Esophagus muscularis mucosa (tissue), 4 donors: Measurements from ENCODE around the gene RAB7B. TPM values are rescaled to one million over a fixed set of nuclear protein-coding genes. Genes with fewer than 3 reads are reported as not detected.
A peak's percentile ranks its signal among the peaks of the same experiment; 100 is the strongest.

Experiments
- DNase-seq: peaks from one replicate; pipeline ENCODE4 v3.0.0-alpha.2; 2017; ENCODE audit errors: extremely low spot score
- H3K27ac ChIP-seq, 4 donors: fragments of 200-600 bp; sonication (generic); replicated peaks in 1 of 4; 1 replicate in 3 of 4; 2 replicates in 1 of 4; pipeline ENCODE4 v1.5.1; 2016 to 2019; ENCODE audit warnings: mild to moderate bottlenecking in 1 of 4
- H3K27me3 ChIP-seq, 4 donors: fragments of 200-600 bp; sonication (generic); one replicate each; pipeline versions ENCODE4 v1.5.1 to v1.6.0; 2016 to 2019
- H3K36me3 ChIP-seq, 4 donors: fragments of 200-600 bp; sonication (generic); one replicate each; pipeline ENCODE4 v1.5.1; 2016 to 2019
- H3K4me1 ChIP-seq, 4 donors: fragments of 200-600 bp; sonication (generic); one replicate each; pipeline ENCODE4 v1.5.1; 2016 to 2019
- H3K4me3 ChIP-seq, 4 donors: fragments of 200-600 bp; sonication (generic); 1 replicate in 2 of 4; 2 replicates in 2 of 4; pipeline ENCODE4 v1.5.1; 2016 to 2019; ENCODE audit warnings: mild to moderate bottlenecking in 4 of 4, moderate library complexity in 1 of 4
- H3K9me3 ChIP-seq, 4 donors: fragments of 200-600 bp; sonication (generic); 1 replicate in 3 of 4; 2 replicates in 1 of 4; pipeline ENCODE4 v1.5.1; 2016 to 2019
- EP300 ChIP-seq: sonication (generic); formaldehyde crosslinking; IDR thresholded peaks from one replicate; pipeline ENCODE4 v1.6.1; 2017; ENCODE audit warnings: antibody characterized with exemption
- POLR2A ChIP-seq: fragments of 450-650 bp; IDR thresholded peaks from one replicate; pipeline ENCODE4 v1.6.1; 2017; ENCODE audit warnings: antibody characterized with exemption, moderate library complexity, mild to moderate bottlenecking, low read depth
- POLR2AphosphoS5 ChIP-seq, 2 donors: sonication (generic); formaldehyde crosslinking; IDR thresholded peaks; one replicate each; pipeline ENCODE4 v1.6.1; 2017; ENCODE audit warnings: antibody characterized with exemption in 2 of 2
- WGBS: methylation state at CpG from one replicate; pipeline ENCODE4 v1.1.5; 2018; 5-methylcytosine and 5-hydroxymethylcytosine counted together
- intact Hi-C: fragments of 100-400 bp; cut with DNase I; formaldehyde crosslinking; loops from one replicate; pipeline ENCODE4 v1.15.1; 2023
- total RNA-seq, 4 donors: library from RNA; depleted of rRNA; stranded (reverse); fragments of >200 nt; gene quantifications; one replicate each; pipeline versions ENCODE4 v1.1.0 to v1.2.1, GENCODE V29; 2016
- TF ChIP-seq, protein P1 (sequence below), 3 experiments: fragments of 200-600 bp in 2 of 3; fragments of 450-650 bp in 1 of 3; sonication (generic) in 2 of 3; IDR thresholded peaks; one replicate each; pipeline ENCODE4 v1.5.1; 2017 to 2019; ENCODE audit warnings: antibody characterized with exemption in 3 of 3, mild to moderate bottlenecking in 2 of 3, moderate library complexity in 1 of 3

Gene RAB7B
- total RNA-seq, 4 donors from 2014 or later, result 0.32 to 2.5 (median 1.8) TPM

GRCh38 chr1:205983925-205984725 is 19.1 kb downstream of the RAB7B start:
- TF ChIP-seq EP300, result no peak
- no peak for TF ChIP-seq POLR2A
- TF ChIP-seq POLR2AphosphoS5 (IDR thresholded peaks at IDR 0.05), result no peak
- TF ChIP-seq, protein P1, sequence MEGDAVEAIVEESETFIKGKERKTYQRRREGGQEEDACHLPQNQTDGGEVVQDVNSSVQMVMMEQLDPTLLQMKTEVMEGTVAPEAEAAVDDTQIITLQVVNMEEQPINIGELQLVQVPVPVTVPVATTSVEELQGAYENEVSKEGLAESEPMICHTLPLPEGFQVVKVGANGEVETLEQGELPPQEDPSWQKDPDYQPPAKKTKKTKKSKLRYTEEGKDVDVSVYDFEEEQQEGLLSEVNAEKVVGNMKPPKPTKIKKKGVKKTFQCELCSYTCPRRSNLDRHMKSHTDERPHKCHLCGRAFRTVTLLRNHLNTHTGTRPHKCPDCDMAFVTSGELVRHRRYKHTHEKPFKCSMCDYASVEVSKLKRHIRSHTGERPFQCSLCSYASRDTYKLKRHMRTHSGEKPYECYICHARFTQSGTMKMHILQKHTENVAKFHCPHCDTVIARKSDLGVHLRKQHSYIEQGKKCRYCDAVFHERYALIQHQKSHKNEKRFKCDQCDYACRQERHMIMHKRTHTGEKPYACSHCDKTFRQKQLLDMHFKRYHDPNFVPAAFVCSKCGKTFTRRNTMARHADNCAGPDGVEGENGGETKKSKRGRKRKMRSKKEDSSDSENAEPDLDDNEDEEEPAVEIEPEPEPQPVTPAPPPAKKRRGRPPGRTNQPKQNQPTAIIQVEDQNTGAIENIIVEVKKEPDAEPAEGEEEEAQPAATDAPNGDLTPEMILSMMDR (IDR thresholded peaks at IDR 0.05), result peak; percentile 42 to 63 (median 56)
- intact Hi-C loops, result loop anchor here (5.0 kb wide), 1 partner anchor 123 kb away; no protein-coding TSS in a partner anchor
- no peak for DNase-seq
- Histone ChIP-seq H3K9me3 (no peaks in the 10 kb centered on the region), H3K27me3 (no peaks in the 10 kb centered on the region), H3K4me3 (no peak overlapping the region), H3K27ac (no peak overlapping the region), H3K36me3 (peaks cover 0 to 2% (median 0%) of the 10 kb centered on the region in 4 donors), H3K4me1 (peaks cover 3 to 25% (median 16%) of the 10 kb centered on the region in 4 donors)
- 48% methylated on average over 14 of the region's 14 CpGs for WGBS

DNA sequence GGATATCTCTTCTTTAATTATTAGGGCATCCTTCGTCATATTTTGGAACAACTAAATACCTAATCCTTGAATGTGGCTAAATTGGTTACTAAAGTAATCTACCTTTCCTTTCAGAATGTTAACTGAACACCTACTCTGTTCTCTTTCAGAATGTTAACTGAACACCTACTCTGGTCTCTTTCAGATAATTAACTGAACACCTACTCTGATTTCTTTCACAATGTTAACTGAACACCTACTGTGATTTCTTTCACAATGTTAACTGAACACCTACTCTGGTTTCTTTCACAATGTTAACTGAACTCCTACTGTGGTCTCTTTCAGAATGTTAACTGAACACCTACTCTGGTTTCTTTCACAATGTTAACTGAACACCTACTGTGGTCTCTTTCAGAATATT is 21.9 kb downstream of the RAB7B start:
- intact Hi-C loops, result loop anchor here (5.0 kb wide), 1 partner anchor 126 kb away; no protein-coding TSS in a partner anchor
- TF ChIP-seq POLR2A, result no peak
- TF ChIP-seq EP300, result no peak
- TF ChIP-seq POLR2AphosphoS5 (IDR thresholded peaks at IDR 0.05), result no peak
- TF ChIP-seq, protein P1 (IDR thresholded peaks at IDR 0.05), result no peak
- 96% methylated on average over 1 of the region's 1 CpG for WGBS
- DNase-seq, result no peak
- H3K4me3 ChIP-seq, result no peak overlapping the region
- no peaks in the 10 kb centered on the region for H3K9me3 ChIP-seq
- H3K4me1 ChIP-seq, result peaks cover under 1 to 19% (median 7%) of the 10 kb centered on the region in 4 donors
- no peaks in the 10 kb centered on the region for H3K27me3 ChIP-seq
- no peak overlapping the region for H3K27ac ChIP-seq
- H3K36me3 ChIP-seq, result peaks cover 0 to 2% (median 0%) of the 10 kb centered on the region in 4 donors

GRCh38 chr1:205980237-205980870 is 22.8 kb downstream of the RAB7B start:
- no peak for TF ChIP-seq POLR2AphosphoS5 (IDR thresholded peaks at IDR 0.05)
- TF ChIP-seq, protein P1 (IDR thresholded peaks at IDR 0.05), result no peak
- no peak for TF ChIP-seq POLR2A
- TF ChIP-seq EP300, result no peak
- Histone ChIP-seq H3K36me3 (peaks cover 0 to 2% (median 0%) of the 10 kb centered on the region in 4 donors), H3K27me3 (peaks cover 0 to 5% (median 0%) of the 10 kb centered on the region in 4 donors), H3K4me3 (no peak overlapping the region), H3K4me1 (peaks cover 0 to 16% (median 11%) of the 10 kb centered on the region in 4 donors), H3K9me3 (no peaks in the 10 kb centered on the region), H3K27ac (no peak overlapping the region)
- 61% methylated on average over 3 of the region's 3 CpGs for WGBS
- intact Hi-C loops, result loop anchor here (5.0 kb wide), 1 partner anchor 127 kb away; no protein-coding TSS in a partner anchor
- DNase-seq, result no peak

- H3K9me3 ChIP-seq, result no peaks in the 10 kb centered on the region
- H3K4me1 ChIP-seq, result peaks cover 0 to 19% (median 6%) of the 10 kb centered on the region in 4 donors
- intact Hi-C loops, result loop anchor here (5.0 kb wide), 1 partner anchor 387 kb away; no protein-coding TSS in a partner anchor
- 85% methylated on average over 6 of the region's 6 CpGs for WGBS
- H3K4me3 ChIP-seq, result no peak overlapping the region
- DNase-seq, result no peak
- H3K27ac ChIP-seq, result no peak overlapping the region
- peaks cover 0 to 2% (median 0%) of the 10 kb centered on the region in 4 donors for H3K36me3 ChIP-seq
- H3K27me3 ChIP-seq, result peaks cover 0 to 5% (median 0%) of the 10 kb centered on the region in 4 donors
- TF ChIP-seq POLR2A (no peak), EP300 (no peak), POLR2AphosphoS5 (IDR thresholded peaks at IDR 0.05) (no peak)
- TF ChIP-seq, protein P1 (IDR thresholded peaks at IDR 0.05), result no peak
These were observed 23.9 kb downstream of the RAB7B start for GRCh38 chr1:205979301-205979700.
